ENCODE results near the gene SRGAP2.
"Not testable (repeated sequence)": the region's sequence is repeated elsewhere in the genome, so short reads cannot be mapped to it uniquely, and the experiment has no call there.

Gene SRGAP2

DNA sequence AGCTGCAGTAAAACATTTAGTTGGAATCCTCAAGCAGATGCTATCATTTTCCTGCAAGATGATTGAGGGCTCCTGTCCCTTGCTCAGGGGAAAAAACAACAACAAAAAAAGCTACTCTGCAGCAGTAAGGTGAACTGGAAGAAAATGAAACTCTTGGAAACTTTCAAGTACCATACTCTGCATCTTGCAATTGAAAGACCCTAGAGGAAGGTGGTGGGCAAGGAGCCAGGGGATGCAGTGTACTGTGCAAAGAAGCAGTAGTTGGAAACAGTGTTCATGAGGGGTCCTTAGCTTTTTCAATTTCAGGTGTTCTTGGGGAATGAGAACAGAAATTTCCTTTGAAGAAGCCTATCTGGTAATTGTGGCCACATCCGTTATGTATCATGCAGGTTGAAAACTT, 7.5 kb downstream of the SRGAP2 start:
- DNase-seq, result not testable (repeated sequence)

DNA sequence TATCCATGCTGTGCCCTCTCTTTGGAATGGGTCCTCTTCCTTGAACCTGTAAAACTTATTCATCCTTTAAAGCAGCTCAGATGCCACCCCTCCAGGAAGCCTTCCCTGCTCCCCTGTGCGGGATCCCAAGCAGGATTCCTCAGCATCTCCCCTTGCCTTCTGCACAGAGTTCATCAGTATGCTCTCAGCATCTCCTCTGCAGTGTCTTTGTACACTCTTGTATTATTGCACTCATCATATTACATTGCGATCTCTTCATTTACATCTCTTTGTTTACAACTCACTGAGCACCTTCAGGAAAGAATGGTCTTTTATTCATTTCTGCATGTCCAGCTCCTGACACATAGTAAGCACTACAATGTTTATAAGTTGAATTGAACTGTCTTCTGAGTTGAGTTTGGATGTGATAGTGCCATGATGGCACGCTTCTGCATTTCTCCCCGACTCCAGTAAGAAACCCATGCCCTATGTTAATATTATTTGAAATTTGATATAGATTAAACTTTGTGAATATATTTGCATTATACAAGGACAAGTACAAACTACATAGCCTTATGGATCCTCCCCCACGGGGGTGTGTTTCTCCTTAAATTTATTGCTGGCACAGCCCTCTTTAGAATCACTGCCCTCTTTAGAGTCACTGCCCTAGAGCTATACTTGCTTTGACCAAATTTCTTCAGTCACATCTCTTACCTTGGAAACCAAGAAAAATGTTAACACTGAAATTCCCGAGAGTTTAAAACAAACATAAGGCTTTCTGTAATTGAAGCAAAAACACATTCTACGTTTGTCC, 12.5 kb downstream of the SRGAP2 start:
- DNase-seq, result not testable (repeated sequence)

DNA sequence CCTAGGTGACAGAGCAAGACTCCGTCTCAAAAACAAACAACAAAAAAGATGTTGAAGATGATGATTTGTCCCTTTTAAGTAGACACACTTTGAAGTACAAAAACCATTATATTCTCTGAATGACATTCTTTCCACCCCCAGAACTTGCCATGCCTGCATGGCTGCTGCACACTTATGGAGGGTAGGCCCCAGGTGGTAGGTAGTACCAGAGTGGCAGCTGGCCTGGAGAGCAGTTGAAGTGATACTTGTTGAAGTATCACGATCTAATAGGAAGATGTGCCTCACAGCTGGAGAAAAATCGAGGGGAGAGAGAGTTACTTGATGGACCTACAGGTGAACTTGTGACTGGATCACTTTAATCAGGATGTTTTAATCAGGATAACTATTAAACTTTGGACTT, 14.9 kb downstream of the SRGAP2 start:
- not testable (repeated sequence) for DNase-seq

GRCh38 chr1:206218765-206219164, 15.4 kb downstream of the SRGAP2 start:
- not testable (repeated sequence) for DNase-seq

- not testable (repeated sequence) for DNase-seq
Measured at GRCh38 chr1:206219514-206220331, 16.4 kb downstream of the SRGAP2 start.

DNA sequence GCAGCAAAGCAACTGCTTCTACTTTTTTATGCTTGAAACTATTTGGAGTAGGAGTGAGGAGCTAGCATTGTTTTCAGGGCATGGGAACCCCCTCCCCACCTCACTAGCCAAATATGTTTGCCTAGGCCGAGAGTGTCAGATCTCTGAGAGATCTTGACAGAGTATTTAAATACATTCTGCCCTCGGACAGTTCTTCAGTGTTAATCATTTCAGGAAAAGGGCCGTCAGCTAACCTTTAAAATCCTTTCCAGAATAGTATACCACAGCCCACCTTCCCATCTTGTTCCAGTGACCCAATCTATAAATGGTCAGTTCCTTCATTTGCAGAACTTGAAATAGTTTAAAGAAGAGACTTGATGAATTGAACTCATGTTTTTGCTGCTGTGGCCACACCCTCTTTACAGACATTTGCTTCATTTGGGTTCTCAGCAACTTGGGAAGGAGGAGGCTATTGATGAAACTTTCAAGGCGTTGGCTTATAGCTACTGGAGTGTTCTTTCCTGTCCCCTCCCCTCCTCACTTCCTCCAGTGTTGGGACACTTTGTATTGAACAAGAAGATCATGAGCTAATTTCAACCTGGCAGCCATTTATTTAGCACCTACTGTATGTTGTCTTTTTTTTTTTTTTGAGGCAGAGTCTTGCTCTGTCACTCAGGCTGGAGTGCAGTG, 17.1 kb downstream of the SRGAP2 start:
- DNase-seq, result not testable (repeated sequence)

- DNase-seq, result not testable (repeated sequence)
Measured at GRCh38 chr1:206221585-206221984, 18.2 kb downstream of the SRGAP2 start.

DNA sequence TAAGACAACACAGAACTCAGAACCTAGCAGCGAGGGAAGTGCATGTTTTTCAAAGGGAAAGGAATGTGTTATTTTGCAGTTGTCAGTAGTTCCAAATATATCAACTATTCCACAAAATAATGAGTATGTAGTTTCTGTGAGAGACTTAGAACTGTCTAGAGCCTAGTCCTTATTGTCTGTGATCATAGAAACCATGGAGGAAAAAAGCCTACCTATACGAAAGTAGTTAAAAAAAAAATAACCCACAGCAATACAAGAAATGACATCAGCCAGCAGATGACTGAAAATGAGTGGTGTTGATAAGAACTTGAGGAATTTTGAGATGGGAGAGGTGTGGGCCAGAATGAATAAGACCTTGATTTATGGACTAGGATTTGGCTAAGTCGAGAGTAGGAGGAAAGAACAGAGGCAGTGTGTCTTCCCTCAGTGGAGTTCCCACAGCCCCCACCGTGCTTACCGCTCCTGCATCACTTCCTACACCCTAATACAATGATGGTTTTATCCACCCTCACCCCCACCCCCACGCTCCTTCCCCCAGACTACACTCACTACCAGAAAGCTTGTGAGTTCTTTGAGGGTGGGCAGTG, 20.9 kb downstream of the SRGAP2 start:
- DNase-seq, result not testable (repeated sequence)

GRCh38 chr1:206225386-206225785, 22.0 kb downstream of the SRGAP2 start:
- not testable (repeated sequence) for DNase-seq

DNA sequence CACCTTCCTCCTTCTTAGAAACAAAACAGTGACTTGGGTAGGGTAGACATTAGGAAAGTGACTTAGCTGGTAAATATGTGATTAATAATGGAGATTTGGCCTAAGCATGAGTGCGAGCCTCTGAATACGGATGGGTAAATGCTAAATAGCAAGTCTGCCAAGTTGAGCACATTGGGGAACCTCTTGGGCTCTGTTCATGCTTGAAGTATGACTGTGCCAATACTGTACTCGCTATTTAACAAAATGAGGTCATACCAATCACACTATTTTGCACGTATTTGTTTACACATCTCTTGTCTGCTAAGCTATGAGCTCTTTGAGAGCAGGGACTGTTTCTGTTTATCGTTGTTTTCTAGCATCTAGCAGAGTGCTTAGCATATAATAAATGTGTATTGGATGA, 23.5 kb downstream of the SRGAP2 start:
- not testable (repeated sequence) for DNase-seq

GRCh38 chr1:206229286-206229685, 25.9 kb downstream of the SRGAP2 start:
- not testable (repeated sequence) for DNase-seq

GRCh38 chr1:206231989-206232388, 28.6 kb downstream of the SRGAP2 start:
- DNase-seq, result not testable (repeated sequence)

GRCh38 chr1:206232970-206233645, 29.8 kb downstream of the SRGAP2 start:
- not testable (repeated sequence) for DNase-seq

DNA sequence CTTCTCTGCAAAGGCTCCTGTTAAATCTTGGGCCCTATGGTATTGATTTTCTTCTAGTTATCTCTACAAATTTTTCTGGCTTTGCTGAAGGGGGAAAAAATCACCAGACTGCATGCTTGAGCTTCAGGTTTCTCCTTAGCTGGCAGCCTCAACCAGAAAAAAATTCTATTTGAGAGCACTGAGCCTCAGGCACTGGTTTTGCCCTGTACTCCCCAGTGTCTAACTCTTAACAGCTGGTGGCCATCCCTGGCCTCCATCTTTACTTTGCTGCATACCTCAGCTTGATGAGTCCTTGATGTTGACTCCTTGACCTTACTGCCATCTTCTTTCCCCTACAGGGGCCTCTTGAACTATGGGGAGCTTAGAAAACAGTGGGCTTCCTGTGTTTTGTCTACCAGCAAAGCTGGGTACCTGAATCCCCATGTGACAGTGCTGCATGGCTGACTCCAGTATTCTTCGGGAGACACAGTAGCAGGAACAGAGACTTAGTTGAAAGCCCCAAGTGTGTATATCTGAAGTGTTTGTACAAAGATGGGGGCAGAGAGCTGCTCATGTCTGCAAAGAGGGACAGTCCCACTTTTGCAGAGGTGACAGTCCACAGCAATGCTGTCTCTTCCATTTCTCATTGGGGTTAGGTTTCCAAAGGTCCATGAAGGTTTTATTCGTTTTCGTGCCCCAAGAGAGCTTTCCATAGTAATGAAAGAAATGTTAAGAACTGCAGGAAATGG, 31.0 kb downstream of the SRGAP2 start:
- DNase-seq, result not testable (repeated sequence)

DNA sequence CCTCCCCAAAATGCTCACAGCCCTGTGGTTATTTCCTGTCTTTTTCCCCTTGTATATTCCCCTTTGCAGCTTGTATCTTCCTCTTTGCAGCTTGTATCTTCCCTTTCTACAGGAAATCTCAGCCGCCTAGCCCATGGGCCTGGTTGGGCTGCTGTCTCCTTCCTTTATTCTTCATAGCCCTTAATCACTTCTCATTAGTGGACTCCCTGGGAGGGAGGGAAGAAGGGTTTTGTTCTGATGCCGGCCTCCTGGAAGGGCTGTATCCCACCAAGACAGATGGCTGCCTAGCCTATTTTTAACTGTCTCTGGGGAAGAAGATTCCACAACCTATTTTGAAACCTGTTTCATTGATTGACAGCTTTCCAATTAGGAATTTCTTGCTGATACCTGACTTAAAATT, 31.8 kb downstream of the SRGAP2 start:
- DNase-seq, result not testable (repeated sequence)

GRCh38 chr1:206240288-206240687, 36.9 kb downstream of the SRGAP2 start:
- DNase-seq, result not testable (repeated sequence)

DNA sequence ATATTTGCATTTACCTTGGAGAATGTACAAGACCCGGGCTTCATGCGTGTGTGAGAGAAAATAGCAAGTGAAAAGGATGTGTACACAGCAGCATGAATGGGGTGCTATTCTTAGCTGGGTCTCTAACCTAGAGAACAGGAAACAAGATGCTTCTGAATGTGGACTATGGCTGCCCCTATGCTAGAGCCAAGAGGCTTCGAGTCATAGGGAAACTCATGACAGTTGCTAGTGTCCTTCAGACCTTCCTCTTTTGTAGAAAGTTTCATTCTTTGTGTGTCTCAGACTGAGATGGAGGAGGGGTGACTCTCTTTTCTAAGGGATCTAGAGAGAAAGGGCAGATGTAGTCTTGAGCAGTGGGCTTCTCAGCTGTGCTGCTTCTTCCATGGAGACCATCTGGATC, 40.0 kb downstream of the SRGAP2 start:
- not testable (repeated sequence) for DNase-seq

GRCh38 chr1:206245479-206245878, 42.1 kb downstream of the SRGAP2 start:
- DNase-seq, result not testable (repeated sequence)

DNA sequence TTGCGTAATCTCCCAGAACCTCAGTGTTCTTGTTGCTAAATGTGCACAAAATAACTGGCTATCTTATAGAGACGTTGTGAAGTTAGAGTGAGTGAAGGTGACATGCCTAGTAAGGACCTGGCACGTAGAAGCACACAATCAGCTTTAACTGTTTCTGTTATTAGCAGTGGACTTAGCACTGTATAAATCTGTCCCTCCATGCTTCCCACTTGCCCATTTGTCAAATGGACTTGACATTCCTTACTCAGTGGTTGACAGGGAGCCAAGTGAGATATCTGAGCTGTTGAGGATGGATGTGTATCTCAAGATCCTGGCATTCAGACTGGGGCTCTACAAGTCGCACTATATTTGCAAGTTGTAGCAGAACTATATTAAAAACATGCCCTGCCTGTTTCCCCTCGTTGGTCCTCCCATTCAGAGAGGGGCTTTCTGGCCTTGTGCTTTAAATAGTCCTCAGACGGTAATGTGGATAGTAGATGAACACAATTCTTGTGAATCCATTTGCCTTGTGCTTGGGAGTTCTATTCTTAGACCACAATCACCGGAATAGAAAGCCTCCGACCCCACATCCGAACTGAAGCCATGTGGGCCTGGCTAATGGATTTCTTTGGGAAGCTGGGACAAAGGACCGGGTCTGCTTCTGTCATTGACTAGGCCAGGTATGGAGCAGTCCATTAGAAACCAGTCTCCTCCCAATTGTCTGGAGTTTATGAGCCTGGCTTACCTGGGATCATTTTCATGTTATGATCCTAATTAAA, 43.0 kb downstream of the SRGAP2 start:
- not testable (repeated sequence) for DNase-seq

- not testable (repeated sequence) for DNase-seq
Measured at GRCh38 chr1:206250953-206251681, 47.8 kb downstream of the SRGAP2 start.

Data from NCI-H748 treated with DMSO at 0.1 percent for 48 hours (cell line).